OCI-LY1 (cell line): ENCODE results near the gene CNTNAP5.

ENCODE experiments used
- H2AFZ ChIP-seq: fragments of 200-600 bp; sonication (generic), shearing (Covaris generic); 2 replicates; pipeline ENCODE4 v1.6.0; 2014; ENCODE audit warnings: antibody characterized with exemption, mild to moderate bottlenecking, low read length
- H3F3A ChIP-seq: fragments of 200-600 bp; sonication (generic), shearing (Covaris generic); 2 replicates; pipeline ENCODE4 v1.6.0; 2014; ENCODE audit warnings: mild to moderate bottlenecking, antibody characterized with exemption, low read length, moderate library complexity; ENCODE audit not compliant: insufficient read depth
- H3K27ac ChIP-seq: fragments of 200-600 bp; sonication (generic); 2 replicates; pipeline ENCODE4 v1.5.1; 2014; ENCODE audit warnings: low read length, mixed run types, mild to moderate bottlenecking, low read depth; ENCODE audit not compliant: poor library complexity, severe bottlenecking
- H3K27me3 ChIP-seq: fragments of 200-600 bp; sonication (generic); 2 replicates; pipeline ENCODE4 v1.6.0; 2014; ENCODE audit warnings: antibody characterized with exemption, mild to moderate bottlenecking, low read length, moderate library complexity; ENCODE audit not compliant: insufficient read depth
- H3K36me3 ChIP-seq: fragments of 200-600 bp; sonication (generic); 2 replicates; pipeline ENCODE4 v1.6.1; 2014; ENCODE audit warnings: mild to moderate bottlenecking, antibody characterized with exemption, low read length, moderate library complexity, mixed read lengths; ENCODE audit not compliant: insufficient read depth
- H3K4me1 ChIP-seq: fragments of 200-600 bp; sonication (generic); 2 replicates; pipeline ENCODE4 v1.5.1; 2014; ENCODE audit warnings: mild to moderate bottlenecking, low read length, moderate library complexity; ENCODE audit not compliant: insufficient read depth, severe bottlenecking
- H3K4me2 ChIP-seq: fragments of 200-600 bp; sonication (generic), shearing (Covaris generic); 2 replicates; pipeline ENCODE4 v1.6.1; 2014; ENCODE audit warnings: low read length
- H3K4me3 ChIP-seq: fragments of 200-600 bp; sonication (generic); 2 replicates; pipeline ENCODE4 v1.5.1; 2014; ENCODE audit warnings: low read length, low read depth, mild to moderate bottlenecking, mixed read lengths; ENCODE audit not compliant: poor library complexity, severe bottlenecking
- H3K79me2 ChIP-seq: fragments of 200-600 bp; shearing (Covaris generic); 2 replicates; pipeline ENCODE4 v1.6.1; 2016; ENCODE audit warnings: mixed run types, low read length, mixed read lengths; ENCODE audit not compliant: insufficient read depth
- H3K9ac ChIP-seq: fragments of 200-600 bp; sonication (generic), shearing (Covaris generic); 2 replicates; pipeline ENCODE4 v1.6.1; 2014; ENCODE audit warnings: mild to moderate bottlenecking, low read length, mixed read lengths
- H3K9me2 ChIP-seq: fragments of 200-600 bp; sonication (generic), shearing (Covaris generic); 2 replicates; pipeline ENCODE4 v1.6.1; 2014; ENCODE audit warnings: low read depth, mild to moderate bottlenecking, low read length, mixed read lengths
- H3K9me3 ChIP-seq: fragments of 200-600 bp; shearing (Covaris generic); 2 replicates; pipeline ENCODE4 v1.6.1; 2014; ENCODE audit warnings: low read length, mixed read lengths
- H4K20me1 ChIP-seq: fragments of 200-600 bp; sonication (generic), shearing (Covaris generic); 2 replicates; pipeline ENCODE4 v1.6.0; 2016; ENCODE audit warnings: mild to moderate bottlenecking, low read length; ENCODE audit not compliant: insufficient read depth
- EZH2 ChIP-seq: fragments of 200-600 bp; sonication (generic), shearing (Covaris generic); IDR thresholded peaks from 2 replicates; pipeline ENCODE4 v1.8.0; 2017; ENCODE audit warnings: borderline replicate concordance, mixed run types, mild to moderate bottlenecking, antibody characterized with exemption, low read length, moderate library complexity, mixed read lengths
- TF ChIP-seq, protein P1 (sequence below): fragments of 200-600 bp; sonication (generic), shearing (Covaris generic); IDR thresholded peaks from 2 replicates; pipeline ENCODE4 v1.5.1; 2017; ENCODE audit warnings: mild to moderate bottlenecking, antibody characterized with exemption, low read length, moderate library complexity, mixed read lengths

The CNTNAP5 gene

DNA sequence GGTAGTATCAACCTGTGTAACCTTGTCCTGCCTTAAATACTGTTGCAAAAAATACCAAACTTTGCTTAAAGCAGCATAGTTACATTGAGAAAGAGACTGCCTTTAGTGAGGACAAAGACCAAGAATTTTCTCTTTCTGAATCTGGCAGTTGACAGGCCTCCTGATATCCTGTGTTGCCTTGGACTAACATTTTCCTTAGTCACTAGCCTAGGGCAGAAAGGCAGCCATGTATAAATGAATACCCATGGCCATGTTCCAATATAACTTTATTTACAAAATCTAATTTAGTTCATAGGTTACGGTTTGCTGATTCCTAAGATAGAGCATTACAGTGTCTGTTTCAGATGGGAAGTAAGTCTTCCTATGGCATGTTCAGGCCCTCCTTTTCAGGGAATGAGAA, 895.4 kb downstream of the CNTNAP5 start:
- H3F3A ChIP-seq, result no peaks in the 10 kb centered on the region
- H2AFZ ChIP-seq, result no peak overlapping the region
- H3K4me2 ChIP-seq, result no peak overlapping the region
- no peaks in the 10 kb centered on the region for H3K27me3 ChIP-seq
- no peak for TF ChIP-seq EZH2
- TF ChIP-seq, protein P1, sequence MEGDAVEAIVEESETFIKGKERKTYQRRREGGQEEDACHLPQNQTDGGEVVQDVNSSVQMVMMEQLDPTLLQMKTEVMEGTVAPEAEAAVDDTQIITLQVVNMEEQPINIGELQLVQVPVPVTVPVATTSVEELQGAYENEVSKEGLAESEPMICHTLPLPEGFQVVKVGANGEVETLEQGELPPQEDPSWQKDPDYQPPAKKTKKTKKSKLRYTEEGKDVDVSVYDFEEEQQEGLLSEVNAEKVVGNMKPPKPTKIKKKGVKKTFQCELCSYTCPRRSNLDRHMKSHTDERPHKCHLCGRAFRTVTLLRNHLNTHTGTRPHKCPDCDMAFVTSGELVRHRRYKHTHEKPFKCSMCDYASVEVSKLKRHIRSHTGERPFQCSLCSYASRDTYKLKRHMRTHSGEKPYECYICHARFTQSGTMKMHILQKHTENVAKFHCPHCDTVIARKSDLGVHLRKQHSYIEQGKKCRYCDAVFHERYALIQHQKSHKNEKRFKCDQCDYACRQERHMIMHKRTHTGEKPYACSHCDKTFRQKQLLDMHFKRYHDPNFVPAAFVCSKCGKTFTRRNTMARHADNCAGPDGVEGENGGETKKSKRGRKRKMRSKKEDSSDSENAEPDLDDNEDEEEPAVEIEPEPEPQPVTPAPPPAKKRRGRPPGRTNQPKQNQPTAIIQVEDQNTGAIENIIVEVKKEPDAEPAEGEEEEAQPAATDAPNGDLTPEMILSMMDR, result no peak
- no peaks in the 10 kb centered on the region for H3K4me1 ChIP-seq
- no peak overlapping the region for H3K9ac ChIP-seq
- H3K9me3 ChIP-seq, result no peaks in the 10 kb centered on the region
- H3K9me2 ChIP-seq, result no peaks in the 10 kb centered on the region
- H3K79me2 ChIP-seq, result no peaks in the 10 kb centered on the region
- H4K20me1 ChIP-seq, result no peaks in the 10 kb centered on the region
- no peak overlapping the region for H3K27ac ChIP-seq
- H3K36me3 ChIP-seq, result no peaks in the 10 kb centered on the region
- no peak overlapping the region for H3K4me3 ChIP-seq

DNA sequence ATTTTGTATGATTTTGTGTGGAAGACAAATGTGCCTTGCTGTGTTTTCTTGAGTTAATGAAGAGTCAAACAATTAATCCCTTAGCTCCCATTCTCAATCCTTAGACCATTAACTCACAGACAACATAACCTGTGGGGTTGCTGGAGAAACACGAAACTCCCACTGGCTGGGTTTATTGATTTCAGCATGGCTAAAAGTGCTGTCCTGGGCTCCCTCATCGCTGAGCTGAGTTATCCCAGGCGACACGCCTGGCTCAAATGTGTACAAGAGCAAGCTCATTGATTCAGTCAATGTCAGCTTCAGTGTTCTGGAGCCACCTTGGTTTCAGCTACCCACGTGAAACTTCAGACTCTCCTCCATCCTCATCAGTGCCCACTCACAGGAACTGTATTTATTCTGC, 896.1 kb downstream of the CNTNAP5 start:
- H3K4me3 ChIP-seq, result no peak overlapping the region
- H3K9me3 ChIP-seq, result no peaks in the 10 kb centered on the region
- no peaks in the 10 kb centered on the region for H3F3A ChIP-seq
- H3K4me2 ChIP-seq, result no peak overlapping the region
- H3K36me3 ChIP-seq, result no peaks in the 10 kb centered on the region
- no peaks in the 10 kb centered on the region for H3K79me2 ChIP-seq
- H3K27me3 ChIP-seq, result no peaks in the 10 kb centered on the region
- H3K9me2 ChIP-seq, result no peaks in the 10 kb centered on the region
- H3K4me1 ChIP-seq, result no peaks in the 10 kb centered on the region
- TF ChIP-seq EZH2, result no peak
- TF ChIP-seq, protein P1, result no peak
- H3K9ac ChIP-seq, result no peak overlapping the region
- H2AFZ ChIP-seq, result no peak overlapping the region
- no peak overlapping the region for H3K27ac ChIP-seq
- no peaks in the 10 kb centered on the region for H4K20me1 ChIP-seq

DNA sequence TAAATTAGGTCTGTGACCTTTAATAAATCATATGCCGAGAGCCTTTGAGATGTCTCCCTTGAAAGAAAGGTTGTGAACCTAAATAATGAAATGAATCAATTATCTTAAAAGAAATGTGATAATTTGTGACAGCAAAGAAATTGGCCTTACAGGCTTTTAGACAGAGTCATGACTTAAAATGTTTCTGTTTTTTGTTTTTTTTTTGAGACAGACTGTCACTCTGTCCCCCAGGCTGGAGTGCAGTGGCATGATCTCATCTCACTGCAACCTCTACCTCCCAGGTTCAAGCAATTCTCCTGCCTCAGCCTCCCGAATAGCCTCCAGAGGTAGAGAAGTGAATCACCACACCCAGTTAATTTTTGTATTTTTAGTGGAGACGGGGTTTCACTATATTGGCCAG, 898.0 kb downstream of the CNTNAP5 start:
- Histone ChIP-seq H3K4me1 (no peaks in the 10 kb centered on the region), H2AFZ (no peak overlapping the region), H3K27me3 (no peaks in the 10 kb centered on the region), H3K36me3 (no peaks in the 10 kb centered on the region), H3K4me3 (no peak overlapping the region), H4K20me1 (no peaks in the 10 kb centered on the region), H3K4me2 (no peak overlapping the region), H3K9ac (no peak overlapping the region), H3K27ac (no peak overlapping the region), H3K9me3 (no peaks in the 10 kb centered on the region), H3F3A (no peaks in the 10 kb centered on the region), H3K79me2 (no peaks in the 10 kb centered on the region), H3K9me2 (no peaks in the 10 kb centered on the region)
- TF ChIP-seq, protein P1, result no peak
- TF ChIP-seq EZH2, result no peak
